GM19455 (cell line): Measurements from ENCODE around the gene STAB2.
"Not testable (repeated sequence)": the region's sequence is repeated elsewhere in the genome, so short reads cannot be mapped to it uniquely, and the experiment has no call there.

ENCODE experiments used
- ATAC-seq: cut with Tn5 transposase; IDR thresholded peaks from one replicate; pipeline ENCODE4 v1.9.1; 2021; ENCODE audit not compliant: unreplicated experiment

STAB2 gene

DNA sequence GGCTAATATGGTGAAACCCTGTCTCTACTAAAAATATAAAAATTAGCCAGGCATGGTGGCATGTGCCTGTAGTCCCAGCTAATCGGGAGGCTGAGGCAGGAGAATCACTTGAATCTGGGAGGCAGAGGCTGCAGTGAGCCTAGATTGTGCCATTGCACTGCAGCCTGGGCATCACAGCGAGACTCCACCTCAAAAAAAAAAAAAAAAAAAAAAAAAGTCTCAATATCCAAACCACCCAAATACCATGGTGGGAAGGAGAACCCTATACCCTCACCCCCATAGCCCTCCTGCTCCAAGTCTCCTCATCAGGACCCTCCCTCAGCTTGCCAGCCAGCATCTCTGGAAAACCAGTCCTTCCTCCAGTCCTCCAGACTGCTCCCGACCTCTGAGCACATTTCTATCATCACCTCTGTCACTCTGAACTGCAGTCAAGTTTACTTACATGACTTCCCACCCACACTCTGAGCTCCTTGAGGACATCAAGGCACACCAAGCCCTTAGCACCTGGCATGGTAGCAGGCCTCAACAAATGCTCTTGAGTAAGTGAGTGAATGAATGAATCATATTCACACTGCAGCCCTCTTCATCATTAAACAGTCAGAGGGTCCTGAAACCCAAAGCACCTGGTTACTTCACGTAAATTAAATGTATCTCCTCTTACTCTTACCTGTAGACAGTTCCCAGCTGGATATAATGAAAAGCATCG, 218.7 kb downstream of the STAB2 start:
- ATAC-seq, result no peak

DNA sequence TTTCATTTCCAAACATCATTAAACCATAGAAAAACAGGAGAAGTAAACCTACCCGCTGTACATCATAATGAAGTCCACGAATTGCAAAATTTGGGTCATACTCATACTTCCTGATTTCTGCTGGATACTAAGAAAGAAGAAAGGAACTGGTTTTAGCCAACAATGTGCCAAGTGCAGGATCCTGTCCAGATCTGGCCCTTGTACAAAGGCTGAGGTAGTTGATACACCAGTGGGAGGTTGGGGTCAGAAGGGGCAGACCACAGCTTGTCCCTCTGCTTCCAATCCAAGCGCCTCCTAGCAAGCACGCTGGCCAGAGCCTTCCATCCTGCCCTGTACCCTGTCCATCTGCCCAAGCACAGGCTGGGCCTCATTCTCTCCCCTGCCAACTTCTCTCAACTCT, 219.7 kb downstream of the STAB2 start:
- ATAC-seq, result no peak

DNA sequence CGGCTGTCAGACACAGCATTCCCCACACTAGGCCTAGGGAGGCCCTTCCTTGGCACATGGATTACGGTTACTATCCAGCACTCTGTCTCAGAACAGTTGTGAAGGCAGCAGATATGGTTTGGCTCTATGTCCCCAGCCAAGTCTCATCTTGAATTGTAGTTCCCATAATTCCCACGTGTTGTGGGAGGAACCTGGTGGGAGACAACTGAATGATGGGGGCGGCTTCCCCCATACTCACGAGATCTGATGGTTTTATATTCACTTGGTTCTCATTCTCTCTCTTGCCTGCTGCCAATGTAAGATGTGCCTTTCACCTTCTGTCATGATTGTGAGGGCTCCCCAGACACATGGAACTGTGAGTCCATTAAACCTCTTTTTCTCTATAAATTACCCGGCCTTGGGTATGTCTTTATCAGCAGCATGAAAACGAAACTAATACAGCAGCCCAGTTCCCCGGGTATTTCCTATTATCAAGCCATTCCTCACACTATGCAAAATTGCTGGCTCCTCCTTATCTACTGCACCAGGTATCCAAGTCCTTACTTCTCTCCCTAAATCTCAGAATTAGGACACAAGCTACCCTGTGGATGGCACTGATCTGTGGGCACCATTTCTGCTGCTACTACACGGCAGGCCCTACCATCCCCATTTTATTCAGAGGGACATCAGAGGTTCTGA, 220.6 kb downstream of the STAB2 start:
- no peak for ATAC-seq

DNA sequence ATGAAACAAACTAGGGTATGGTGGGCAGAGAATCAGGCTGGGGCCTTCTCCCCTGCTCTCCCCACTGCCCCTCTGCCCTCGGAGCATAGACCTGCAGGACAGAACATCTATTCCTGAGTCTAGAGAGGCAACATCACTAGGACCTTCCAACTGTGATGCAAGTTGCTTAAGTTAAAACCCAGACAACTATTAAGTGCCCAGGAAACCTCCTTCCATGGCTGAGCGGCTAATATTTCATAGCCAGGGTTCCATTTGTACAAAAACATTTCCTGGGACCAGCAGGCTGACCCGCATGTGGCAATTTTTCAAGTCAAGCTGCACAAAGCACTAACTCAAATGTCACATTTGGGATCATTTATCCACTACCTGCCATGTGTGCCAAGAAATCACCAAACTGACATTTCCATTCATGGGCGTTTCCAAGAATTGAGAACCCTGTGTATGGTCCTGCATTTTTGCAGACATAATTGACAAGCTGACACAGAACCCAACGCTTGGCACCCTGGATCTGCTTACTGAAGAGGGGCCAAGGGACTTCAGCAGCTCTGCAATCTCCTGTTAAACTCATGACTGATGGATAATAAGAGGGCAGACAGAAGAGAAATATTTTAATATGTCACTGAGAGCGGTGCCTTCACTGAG, 221.3 kb downstream of the STAB2 start:
- no peak for ATAC-seq

DNA sequence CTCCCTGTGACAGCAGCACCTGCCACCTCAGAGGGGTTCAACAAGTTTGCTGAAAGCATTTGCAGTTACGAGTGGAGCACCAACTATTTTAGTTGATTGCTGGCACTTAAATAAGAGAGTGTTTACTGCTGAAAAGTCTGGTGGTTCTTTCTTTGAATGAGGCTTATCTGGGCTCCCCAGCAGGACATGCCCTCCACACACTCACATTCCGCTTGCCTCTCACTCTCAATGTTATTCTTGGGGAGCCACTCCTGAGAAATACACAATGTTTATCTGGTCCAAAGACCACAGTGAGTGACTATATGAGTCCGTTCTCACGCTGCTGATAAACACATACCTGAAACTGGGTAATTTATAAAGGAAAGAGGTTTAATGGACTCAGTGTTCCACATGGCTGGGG, 222.1 kb downstream of the STAB2 start:
- no peak for ATAC-seq

DNA sequence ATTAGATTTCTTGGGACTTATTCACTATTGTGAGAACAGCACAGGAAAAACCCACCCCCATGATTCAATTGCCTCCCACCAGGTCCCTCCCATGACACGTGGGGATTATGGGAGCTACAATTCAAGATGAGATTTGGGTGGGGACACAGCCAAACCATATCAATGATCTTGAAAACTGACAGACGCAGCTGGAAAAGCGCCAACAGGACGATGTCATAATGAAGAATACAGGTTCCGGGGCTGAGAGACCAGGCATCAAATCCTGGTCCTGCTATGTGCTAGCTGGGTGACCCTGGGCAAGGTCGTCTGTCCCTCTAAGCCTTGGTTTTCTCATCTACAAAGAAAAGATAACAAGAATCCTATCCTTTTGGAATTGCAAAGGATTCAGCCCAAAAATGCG, 222.6 kb downstream of the STAB2 start:
- ATAC-seq, result not testable (repeated sequence)

DNA sequence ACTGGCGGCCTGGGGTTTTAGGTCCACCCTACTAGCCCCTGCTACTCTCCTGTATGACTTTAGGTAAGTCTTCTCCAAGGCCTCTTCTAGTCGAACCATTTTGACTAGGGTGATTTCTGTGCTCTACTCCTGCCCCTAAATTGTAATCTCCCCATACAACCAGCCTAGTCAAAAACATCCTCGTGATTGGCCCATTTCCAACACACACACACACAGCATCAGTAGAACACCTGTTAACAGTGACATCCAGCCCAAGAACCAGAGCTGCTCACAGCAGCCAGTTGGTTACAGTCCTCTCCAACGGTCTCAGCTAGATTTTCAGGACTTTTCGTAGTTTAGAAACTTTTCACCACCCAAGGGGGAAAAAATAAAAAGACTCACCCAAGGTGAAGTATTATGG, 223.0 kb downstream of the STAB2 start:
- ATAC-seq, result no peak

DNA sequence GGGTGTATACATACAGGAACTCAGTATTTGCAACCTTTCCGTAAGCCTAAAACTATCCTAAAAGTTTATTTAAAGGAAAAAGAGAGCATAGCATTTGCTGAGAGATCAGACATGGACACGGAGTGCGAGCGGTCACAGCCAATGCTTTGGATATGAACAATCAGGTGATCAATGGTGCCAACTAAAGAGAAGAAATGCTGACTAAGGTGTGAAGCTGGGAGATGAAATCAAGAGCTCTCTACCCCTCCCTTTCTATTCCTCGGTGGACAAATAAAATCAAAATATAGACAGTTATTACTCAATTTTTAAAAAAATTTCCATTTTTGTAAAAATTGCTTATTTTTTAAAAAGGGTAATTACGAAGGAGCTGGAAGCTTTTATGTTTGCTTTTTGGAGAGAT, 224.7 kb downstream of the STAB2 start:
- ATAC-seq, result no peak

DNA sequence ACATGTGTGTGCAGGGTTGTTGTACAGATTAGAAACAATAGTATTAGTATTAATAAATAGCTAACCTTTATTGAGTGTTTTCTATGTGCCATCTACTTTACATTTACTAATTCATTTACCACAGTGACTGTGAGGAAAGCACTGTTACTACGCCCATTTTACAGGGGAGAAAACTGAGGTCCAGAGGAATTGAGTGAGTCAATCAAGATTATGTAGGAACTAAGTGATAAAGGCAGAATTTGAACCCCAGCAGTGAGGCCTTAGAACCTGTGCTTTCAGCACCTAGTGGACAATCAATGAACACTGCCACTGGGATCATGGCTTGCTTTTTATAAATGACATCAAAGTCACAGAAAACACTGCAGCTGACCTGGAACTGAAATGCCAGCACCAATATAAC, 225.7 kb downstream of the STAB2 start:
- ATAC-seq, result no peak

DNA sequence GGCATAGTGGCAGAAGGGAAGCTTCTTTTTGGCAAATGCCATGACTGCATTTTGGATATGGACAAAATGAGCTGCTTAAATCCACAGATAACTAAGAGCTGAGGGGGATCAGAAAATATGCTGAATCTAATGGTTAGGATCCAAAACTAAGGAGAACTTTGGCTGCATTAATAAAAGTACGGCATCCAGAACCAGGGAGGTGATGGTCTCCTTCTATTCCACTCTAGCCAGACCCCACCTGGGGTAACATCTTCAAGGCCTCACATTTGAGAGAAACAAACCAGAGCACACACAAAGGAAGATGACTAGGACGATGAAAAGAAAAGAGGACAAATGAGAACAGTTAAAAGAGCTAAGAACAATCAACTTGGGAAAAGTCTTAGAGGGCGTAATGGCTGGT, 226.4 kb downstream of the STAB2 start:
- ATAC-seq, result no peak

DNA sequence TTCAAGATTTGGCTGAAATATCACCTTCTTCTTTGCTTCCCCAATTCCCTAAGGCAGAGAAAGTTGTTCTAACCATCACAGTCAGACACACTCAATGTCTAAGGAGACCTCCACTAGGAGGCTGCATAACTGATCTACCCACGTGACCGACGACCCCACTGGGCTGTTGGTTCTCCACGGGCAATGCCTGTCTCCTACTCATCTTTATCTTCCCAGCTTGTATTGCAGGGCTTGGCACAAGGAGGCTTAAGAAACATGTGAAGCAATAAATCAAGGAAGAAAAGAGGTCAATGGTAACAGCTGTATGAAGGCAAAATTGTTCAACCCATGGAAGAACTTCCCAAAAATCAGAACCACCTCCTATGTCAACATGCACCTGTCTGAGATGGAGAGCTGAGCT, 226.9 kb downstream of the STAB2 start:
- no peak for ATAC-seq

DNA sequence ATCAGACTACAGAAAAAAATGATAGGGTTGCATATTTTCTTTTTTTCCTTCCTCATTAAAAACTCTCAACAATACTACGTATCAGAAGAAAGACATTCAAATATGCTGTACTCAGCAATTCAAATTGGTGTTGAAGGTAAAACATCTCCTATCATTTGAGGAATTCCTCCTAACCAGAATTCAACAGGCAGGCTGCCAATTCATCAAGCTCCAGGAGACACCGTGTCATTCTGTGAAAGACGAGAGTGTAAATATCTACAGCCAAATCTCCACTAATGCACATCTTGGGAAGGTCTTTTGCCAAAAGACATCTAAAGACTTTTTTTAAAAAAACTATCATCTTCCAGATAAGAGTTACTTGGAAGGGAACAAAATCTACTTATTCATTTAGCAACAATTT, 227.4 kb downstream of the STAB2 start:
- no peak for ATAC-seq
